ENCODE results near the gene ZNF865. TPM values are rescaled to one million over a fixed set of nuclear protein-coding genes. Genes with fewer than 3 reads are reported as not detected.

The ZNF865 gene
- total and polyA plus RNA-seq, 10 of the 15 experiments (the other 5 are each of a cell fraction or from before 2014, with no cell fraction given) = 0.02 to 18.3 (median 0.90) TPM

- TF ChIP-seq BCLAF1 (IDR thresholded peaks at IDR 0.05) (no peak), NBN (IDR thresholded peaks at IDR 0.05) (0 out of 2 replicates have a peak, but pooled peaks have one; percentile 37), CBX5 (IDR thresholded peaks at IDR 0.05; ENCODE audit: low read depth) (0 out of 2 replicates have a peak, but pooled peaks have one; percentile 35), PBX3 (IDR thresholded peaks at IDR 0.05; ENCODE audit: insufficient replicate concordance, low read depth, low read length) (no peak), MXI1 (IDR thresholded peaks at IDR 0.05; ENCODE audit: low read depth, low read length) (0 out of 2 replicates have a peak, but pooled peaks have one; percentile 18), CBFB (IDR thresholded peaks at IDR 0.05; ENCODE audit: low read depth) (peak; percentile 14; the same call in 1 of the 2 replicates), NKRF (conservative IDR thresholded peaks at IDR 0.05) (0 out of 2 replicates have a peak, but pooled peaks have one; percentile 24), NRF1 (conservative IDR thresholded peaks at IDR 0.05; ENCODE audit: low read depth, low read length) (peak; percentile 25; the same call in 1 of the 2 replicates), ATF7 (IDR thresholded peaks at IDR 0.05; ENCODE audit: low read depth) (no peak), HCFC1 (IDR thresholded peaks at IDR 0.05; ENCODE audit: low read length) (peak; percentile 24; the same call in 1 of the 2 replicates), HDGF (IDR thresholded peaks at IDR 0.05) (no peak), POLR2A (IDR thresholded peaks at IDR 0.05; ENCODE audit: low read depth, low read length) (peak; percentile 91), TCF7 (IDR thresholded peaks at IDR 0.05; ENCODE audit: borderline replicate concordance) (no peak), CHD2 (IDR thresholded peaks at IDR 0.05; ENCODE audit: borderline replicate concordance, low read depth, low read length) (peak; percentile 57; the same call in 1 of the 2 replicates), BACH1 (IDR thresholded peaks at IDR 0.05; ENCODE audit: borderline replicate concordance) (no peak), MEF2A (IDR thresholded peaks at IDR 0.05; ENCODE audit: insufficient read depth, low read depth, low read length) (0 out of 2 replicates have a peak, but pooled peaks have one; percentile 17)
These were observed 18.9 kb downstream of the ZNF865 start, which contains the start of gene ZNF784 (continued) for GRCh38 chr19:55624109-55625003.
